ENCODE results near the gene PCDHGC5.

Gene PCDHGC5

GRCh38 chr5:141491323-141492167, 2.7 kb downstream of the PCDHGC5 start:
- no peak for DNase-seq (ENCODE audit: low read depth)

- DNase-seq (ENCODE audit: low read depth): no peak
These were observed 3.4 kb downstream of the PCDHGC5 start for GRCh38 chr5:141492168-141492885.

GRCh38 chr5:141493500-141494422, 4.9 kb downstream of the PCDHGC5 start:
- DNase-seq (ENCODE audit: low read depth): no peak

GRCh38 chr5:141494761-141495452, 6.0 kb downstream of the PCDHGC5 start:
- DNase-seq (ENCODE audit: low read depth): no peak

GRCh38 chr5:141495453-141495811, 6.6 kb downstream of the PCDHGC5 start:
- DNase-seq (ENCODE audit: low read depth): no peak

- no peak for DNase-seq (ENCODE audit: low read depth)
These were observed 7.2 kb downstream of the PCDHGC5 start for GRCh38 chr5:141496038-141496437.

- DNase-seq (ENCODE audit: low read depth): no peak
These were observed 12.9 kb downstream of the PCDHGC5 start for GRCh38 chr5:141501761-141502160.

GRCh38 chr5:141503681-141504080, 14.8 kb downstream of the PCDHGC5 start:
- no peak for DNase-seq (ENCODE audit: low read depth)

- DNase-seq (ENCODE audit: low read depth): no peak
These were observed 15.3 kb downstream of the PCDHGC5 start for GRCh38 chr5:141504216-141504615.

- no peak for DNase-seq (ENCODE audit: low read depth)
These were observed 17.7 kb downstream of the PCDHGC5 start for GRCh38 chr5:141506381-141507155.

GRCh38 chr5:141507387-141508091, 18.7 kb downstream of the PCDHGC5 start:
- no peak for DNase-seq (ENCODE audit: low read depth)

GRCh38 chr5:141508440-141508797, 19.5 kb downstream of the PCDHGC5 start:
- DNase-seq (ENCODE audit: low read depth): no peak

- DNase-seq (ENCODE audit: low read depth): no peak
These were observed 20.1 kb downstream of the PCDHGC5 start for GRCh38 chr5:141508798-141509611.

- no peak for DNase-seq (ENCODE audit: low read depth)
These were observed 21.3 kb downstream of the PCDHGC5 start for GRCh38 chr5:141510160-141510559.

GRCh38 chr5:141510850-141511601, 22.1 kb downstream of the PCDHGC5 start:
- DNase-seq (ENCODE audit: low read depth): no peak

- no peak for DNase-seq (ENCODE audit: low read depth)
These were observed 23.0 kb downstream of the PCDHGC5 start for GRCh38 chr5:141511771-141512325.

GRCh38 chr5:141512390-141512910, 23.6 kb downstream of the PCDHGC5 start:
- DNase-seq (ENCODE audit: low read depth): peak; percentile 78
